Measurements from ENCODE around the gene CNOT2. TPM values are rescaled to one million over a fixed set of nuclear protein-coding genes. Genes with fewer than 3 reads are reported as not detected.

The CNOT2 gene
- total RNA-seq, 2 donors from 2014 or later, result 57.2 to 142 TPM

DNA sequence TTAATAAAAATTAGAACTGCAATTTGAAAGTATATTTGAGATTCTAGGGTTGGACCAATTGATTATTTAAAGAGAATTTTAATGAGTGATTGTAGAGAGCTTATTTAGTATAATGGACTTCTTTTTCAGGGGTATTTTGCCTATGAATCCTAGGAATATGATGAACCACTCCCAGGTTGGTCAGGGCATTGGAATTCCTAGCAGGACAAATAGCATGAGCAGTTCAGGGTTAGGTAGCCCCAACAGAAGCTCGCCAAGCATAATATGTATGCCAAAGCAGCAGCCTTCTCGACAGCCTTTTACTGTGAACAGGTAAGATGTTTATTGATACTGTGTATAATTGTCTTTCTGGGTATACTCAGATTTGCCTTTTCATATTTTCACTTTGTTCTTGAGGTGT is 86.9 kb downstream of the CNOT2 start:
- 94% methylated on average over 2 of the region's 2 CpGs for WGBS
- no peak for TF ChIP-seq POLR2A (IDR thresholded peaks at IDR 0.05)
- TF ChIP-seq POLR2AphosphoS5 (IDR thresholded peaks at IDR 0.05), result no peak
- TF ChIP-seq, protein P1, sequence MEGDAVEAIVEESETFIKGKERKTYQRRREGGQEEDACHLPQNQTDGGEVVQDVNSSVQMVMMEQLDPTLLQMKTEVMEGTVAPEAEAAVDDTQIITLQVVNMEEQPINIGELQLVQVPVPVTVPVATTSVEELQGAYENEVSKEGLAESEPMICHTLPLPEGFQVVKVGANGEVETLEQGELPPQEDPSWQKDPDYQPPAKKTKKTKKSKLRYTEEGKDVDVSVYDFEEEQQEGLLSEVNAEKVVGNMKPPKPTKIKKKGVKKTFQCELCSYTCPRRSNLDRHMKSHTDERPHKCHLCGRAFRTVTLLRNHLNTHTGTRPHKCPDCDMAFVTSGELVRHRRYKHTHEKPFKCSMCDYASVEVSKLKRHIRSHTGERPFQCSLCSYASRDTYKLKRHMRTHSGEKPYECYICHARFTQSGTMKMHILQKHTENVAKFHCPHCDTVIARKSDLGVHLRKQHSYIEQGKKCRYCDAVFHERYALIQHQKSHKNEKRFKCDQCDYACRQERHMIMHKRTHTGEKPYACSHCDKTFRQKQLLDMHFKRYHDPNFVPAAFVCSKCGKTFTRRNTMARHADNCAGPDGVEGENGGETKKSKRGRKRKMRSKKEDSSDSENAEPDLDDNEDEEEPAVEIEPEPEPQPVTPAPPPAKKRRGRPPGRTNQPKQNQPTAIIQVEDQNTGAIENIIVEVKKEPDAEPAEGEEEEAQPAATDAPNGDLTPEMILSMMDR (IDR thresholded peaks at IDR 0.05), result no peak

DNA sequence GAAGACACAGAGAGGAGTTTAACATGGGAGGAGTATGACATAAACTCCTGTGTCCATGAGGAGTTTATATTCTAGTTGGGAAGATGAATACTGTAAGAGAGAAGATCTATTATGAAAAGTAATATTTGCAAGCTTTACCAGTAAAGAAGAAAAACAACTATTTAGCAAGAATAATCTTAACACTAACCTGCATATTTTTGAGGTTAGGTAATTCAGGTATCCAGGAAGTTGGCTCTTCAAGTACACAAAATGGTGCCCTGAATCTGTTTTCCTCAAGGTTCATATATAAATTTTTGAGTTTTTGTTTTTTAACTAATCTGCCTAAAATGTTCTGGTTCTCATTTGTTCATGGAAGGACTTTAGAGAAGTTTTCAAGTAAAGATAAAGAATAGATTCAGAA is 89.0 kb downstream of the CNOT2 start:
- DNase-seq (ENCODE audit: low spot score), result no peak
- Histone ChIP-seq H3K27ac (no peak overlapping the region), H3K9me3 (no peaks in the 10 kb centered on the region), H3K4me3 (no peak overlapping the region), H3K27me3 (replicated peaks; ENCODE audit: insufficient read depth) (no peaks in the 10 kb centered on the region), H3K4me1 (replicated peaks) (no peaks in the 10 kb centered on the region), H3K36me3 (no peaks in the 10 kb centered on the region)
- TF ChIP-seq POLR2AphosphoS5 (IDR thresholded peaks at IDR 0.05) (no peak), POLR2A (IDR thresholded peaks at IDR 0.05) (no peak)
- TF ChIP-seq, protein P1 (IDR thresholded peaks at IDR 0.05), result no peak
- intact Hi-C loops (cut with DNase I), result no loop called here

More for the DNA sequence above, 86.9 kb downstream of the CNOT2 start:
- Histone ChIP-seq H3K36me3 (no peaks in the 10 kb centered on the region), H3K9me3 (no peaks in the 10 kb centered on the region), H3K27ac (no peak overlapping the region), H3K27me3 (replicated peaks; ENCODE audit: insufficient read depth) (no peaks in the 10 kb centered on the region), H3K4me1 (replicated peaks) (no peaks in the 10 kb centered on the region), H3K4me3 (no peak overlapping the region)
- intact Hi-C loops (cut with DNase I), result no loop called here
- DNase-seq (ENCODE audit: low spot score), result no peak

DNA sequence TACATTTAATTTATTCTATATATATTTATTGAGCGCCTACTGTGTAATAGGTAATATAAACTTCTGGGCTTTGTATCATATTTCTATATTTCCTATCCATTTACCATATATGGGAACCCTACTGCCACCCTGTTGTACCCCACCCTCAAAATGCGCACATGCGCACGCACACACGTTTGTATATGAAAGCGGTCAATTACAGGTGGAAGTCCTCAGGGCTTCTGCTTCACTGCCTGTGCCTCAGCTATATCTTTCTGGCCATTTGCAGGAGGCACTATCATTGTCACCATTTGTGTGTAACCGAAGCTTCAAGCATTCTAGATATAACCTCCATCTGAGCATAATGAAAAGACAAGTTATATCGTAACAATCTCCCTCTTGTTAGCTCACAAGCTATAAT is 91.5 kb downstream of the CNOT2 start:
- intact Hi-C loops (cut with DNase I), result no loop called here
- TF ChIP-seq POLR2A (IDR thresholded peaks at IDR 0.05) (no peak), POLR2AphosphoS5 (IDR thresholded peaks at IDR 0.05) (no peak)
- TF ChIP-seq, protein P1 (IDR thresholded peaks at IDR 0.05), result no peak

DNA sequence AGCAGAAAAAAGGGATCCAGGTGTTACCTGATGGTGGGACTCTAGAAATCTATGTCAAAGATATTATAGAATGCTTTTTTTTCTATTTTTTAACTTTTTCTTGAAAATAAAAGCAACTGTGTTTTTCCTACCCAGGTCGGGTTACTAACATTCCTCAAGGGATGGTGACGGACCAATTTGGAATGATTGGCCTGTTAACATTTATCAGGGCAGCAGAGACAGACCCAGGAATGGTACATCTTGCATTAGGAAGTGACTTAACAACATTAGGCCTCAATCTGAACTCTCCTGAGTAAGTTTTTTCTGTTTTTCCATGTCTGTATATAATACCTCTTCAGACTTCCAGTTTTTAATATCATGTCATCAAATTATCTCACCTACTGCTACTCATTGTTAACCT is 95.3 kb downstream of the CNOT2 start:
- no peaks in the 10 kb centered on the region for H3K4me1 ChIP-seq (replicated peaks)
- no peaks in the 10 kb centered on the region for H3K9me3 ChIP-seq
- intact Hi-C loops (cut with DNase I), result no loop called here
- no peak overlapping the region for H3K27ac ChIP-seq
- no peak for DNase-seq (ENCODE audit: low spot score)
- WGBS, result 94% methylated on average over 2 of the region's 2 CpGs
- TF ChIP-seq POLR2AphosphoS5 (IDR thresholded peaks at IDR 0.05) (no peak), POLR2A (IDR thresholded peaks at IDR 0.05) (no peak)
- TF ChIP-seq, protein P1 (IDR thresholded peaks at IDR 0.05), result no peak
- H3K27me3 ChIP-seq (replicated peaks; ENCODE audit: insufficient read depth), result no peaks in the 10 kb centered on the region
- H3K36me3 ChIP-seq, result peaks cover 3 to 8% of the 10 kb centered on the region in 2 donors
- no peak overlapping the region for H3K4me3 ChIP-seq

More for the DNA sequence above, 91.5 kb downstream of the CNOT2 start:
- H3K9me3 ChIP-seq, result no peaks in the 10 kb centered on the region
- H3K4me1 ChIP-seq (replicated peaks), result no peaks in the 10 kb centered on the region
- no peak overlapping the region for H3K27ac ChIP-seq
- H3K36me3 ChIP-seq, result peaks cover 3 to 8% of the 10 kb centered on the region in 2 donors
- DNase-seq (ENCODE audit: low spot score), result no peak
- WGBS, result 97% methylated on average over 8 of the region's 8 CpGs
- no peaks in the 10 kb centered on the region for H3K27me3 ChIP-seq (replicated peaks; ENCODE audit: insufficient read depth)
- no peak overlapping the region for H3K4me3 ChIP-seq

DNA sequence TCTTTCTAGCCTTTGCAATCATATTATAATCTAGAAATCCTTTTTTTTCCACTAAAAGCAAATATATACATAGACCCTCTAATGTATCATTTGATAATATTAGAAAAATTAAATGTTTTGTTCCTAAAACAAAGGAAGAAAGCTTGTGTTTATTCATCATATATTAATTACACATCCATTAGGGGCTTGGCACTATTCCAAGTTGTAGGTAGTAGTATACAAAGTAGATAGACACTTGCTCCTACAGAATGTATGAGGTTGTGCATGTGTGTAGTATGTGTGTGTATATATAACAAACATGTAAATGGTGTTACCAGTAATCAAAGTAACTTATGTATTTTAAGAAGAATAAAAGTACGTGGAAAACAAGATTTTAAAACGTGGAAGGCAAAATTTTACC is 107.8 kb downstream of the CNOT2 start:
- WGBS, result 98% methylated on average over 2 of the region's 2 CpGs
- H3K27ac ChIP-seq, result no peak overlapping the region

More for the DNA sequence above, 107.8 kb downstream of the CNOT2 start:
- intact Hi-C loops (cut with DNase I), result no loop called here
- no peaks in the 10 kb centered on the region for H3K4me1 ChIP-seq (replicated peaks)
- no peak overlapping the region for H3K4me3 ChIP-seq
- H3K36me3 ChIP-seq, result no peaks in the 10 kb centered on the region
- no peaks in the 10 kb centered on the region for H3K9me3 ChIP-seq
- no peaks in the 10 kb centered on the region for H3K27me3 ChIP-seq (replicated peaks; ENCODE audit: insufficient read depth)
- no peak for DNase-seq (ENCODE audit: low spot score)
- TF ChIP-seq POLR2AphosphoS5 (IDR thresholded peaks at IDR 0.05), result no peak
- TF ChIP-seq, protein P1 (IDR thresholded peaks at IDR 0.05), result no peak
